HepG2 (cell line): ENCODE data around the gene SCUBE2. TPM values are rescaled to one million over a fixed set of nuclear protein-coding genes. Genes with fewer than 3 reads are reported as not detected.

Experiments
- ATAC-seq: fragments of 200-7000 bp; cut with Tn5 transposase; 3 replicates; pipeline ENCODE4 v1.9.1; 2020; ENCODE audit warnings: mild to moderate bottlenecking, moderate library complexity
- BruUV-seq: library from RNA; stranded (reverse); fragments of 400-500 nt; replicated peaks from 2 replicates; lab custom pipeline; 2021; lab: Mats Ljungman, UMichigan
- CTCF ChIA-PET: fragments of 300-600 bp; formaldehyde crosslinking; extraction: SDS; loops from one replicate; lab custom pipeline; 2021; ENCODE audit warnings: low total read pairs, inconsistent platforms, low intra/inter-chr PET ratio; lab: Yijun Ruan, JAX
- POLR2A ChIA-PET: fragments of 350-600 bp; sonication (Branson Sonifier 250); formaldehyde crosslinking; loops from one replicate; lab custom pipeline; 2020; ENCODE audit warnings: antibody characterized with exemption, inconsistent platforms; lab: Yijun Ruan, JAX
- DNase-seq: peaks from one replicate; pipeline ENCODE4 v3.0.0-alpha.2; 2015; ENCODE audit warnings: low spot score
- FAIRE-seq: peaks from 3 replicates; lab custom pipeline; 2011; peaks lifted over from hg19 to GRCh38; lab: Jason Lieb, UNC
- H2AFZ ChIP-seq: one replicate; pipeline ENCODE4 v1.6.1; 2011; ENCODE audit warnings: low read length, inconsistent platforms
- H3K27ac ChIP-seq: fragments of 300-600 bp; 3 replicates; pipeline ENCODE4 v1.8.0; 2011; ENCODE audit warnings: mixed run types, mild to moderate bottlenecking, mixed read lengths, low read length, inconsistent platforms; ENCODE audit not compliant: insufficient read depth; ENCODE audit errors: extremely low read length
- H3K27me3 ChIP-seq, 2 experiments: fragments of 200-600 bp in 1 of 2; 2 replicates in 1 of 2; 3 replicates in 1 of 2; pipeline versions ENCODE4 v1.6.0 to v1.8.0; 2011; ENCODE audit warnings: low read length in 2 of 2, mild to moderate bottlenecking in 2 of 2, moderate library complexity in 2 of 2, inconsistent platforms in 1 of 2; ENCODE audit not compliant: insufficient read depth in 2 of 2, control insufficient read depth in 1 of 2
- H3K36me3 ChIP-seq, 2 experiments: fragments of 200-600 bp in 1 of 2; replicated peaks in 1 of 2; 2 replicates in 1 of 2; 3 replicates in 1 of 2; pipeline versions ENCODE4 v1.5.1 to v1.8.0; 2011; ENCODE audit warnings: low read length in 2 of 2, inconsistent platforms in 1 of 2; ENCODE audit not compliant: insufficient read depth in 2 of 2, control insufficient read depth in 1 of 2
- H3K4me1 ChIP-seq: 2 replicates; pipeline ENCODE4 v1.5.1; 2012; ENCODE audit warnings: low read length, inconsistent platforms; ENCODE audit not compliant: insufficient read depth
- H3K4me2 ChIP-seq: 2 replicates; pipeline ENCODE4 v1.6.0; 2011; ENCODE audit warnings: low read depth, low read length, inconsistent platforms
- H3K4me3 ChIP-seq, 3 experiments: fragments of 200-600 bp in 1 of 3; sonication (generic), shearing (Covaris generic) in 1 of 3; replicated peaks in 1 of 3; 2 replicates each; pipeline ENCODE4 v1.5.1; 2011 to 2016; ENCODE audit warnings: low read length in 3 of 3, inconsistent platforms in 2 of 3, low read depth in 2 of 3, mild to moderate bottlenecking in 2 of 3, control low read depth in 1 of 3, mixed read lengths in 1 of 3; ENCODE audit not compliant: insufficient read depth in 1 of 3
- H3K79me2 ChIP-seq: one replicate; pipeline ENCODE4 v1.6.1; 2011; ENCODE audit warnings: low read length, inconsistent platforms; ENCODE audit not compliant: insufficient read depth
- H3K9ac ChIP-seq: 2 replicates; pipeline ENCODE4 v1.6.0; 2011; ENCODE audit warnings: mild to moderate bottlenecking, low read depth, low read length, inconsistent platforms; ENCODE audit not compliant: insufficient read depth
- H3K9me3 ChIP-seq: 2 replicates; pipeline ENCODE4 v1.5.1; 2012; ENCODE audit warnings: mild to moderate bottlenecking, low read length
- H4K20me1 ChIP-seq: 2 replicates; pipeline ENCODE4 v1.6.0; 2011; ENCODE audit warnings: inconsistent platforms, mild to moderate bottlenecking, low read length, moderate library complexity; ENCODE audit not compliant: insufficient read depth
- DBP ChIP-seq: sonication (generic); formaldehyde crosslinking; IDR thresholded peaks from 2 replicates; pipeline ENCODE4 v1.4.0; 2020; ENCODE audit warnings: missing genetic modification reagents; ENCODE audit errors: not compliant biosample characterization
- GABPA ChIP-seq, 2 experiments: IDR thresholded peaks; 2 replicates each; pipeline ENCODE4 v1.6.1; 2011 to 2016; ENCODE audit warnings: low read depth in 2 of 2, low read length in 1 of 2, missing biosample characterization in 1 of 2, missing genetic modification characterization in 1 of 2
- KLF15 ChIP-seq: sonication (generic); formaldehyde crosslinking; IDR thresholded peaks from 2 replicates; pipeline ENCODE4 v1.8.1; 2023; ENCODE audit warnings: borderline replicate concordance, mild to moderate bottlenecking, inconsistent platforms, missing genetic modification reagents, mixed read lengths
- WGBS: methylation state at CpG from one replicate; pipeline ENCODE4 v1.1.6; 2017; ENCODE audit warnings: low lambda C conversion rate; 5-methylcytosine and 5-hydroxymethylcytosine counted together
- in situ Hi-C: cut with HindIII; loops from 2 replicates; pipeline ENCODE4 v1.10.0; 2017; ENCODE audit warnings: low pct_unique_long_range_greater_than_20kb; ENCODE audit not compliant: extremely low pct_ligation_motif_present
- intact Hi-C: fragments of 100-400 bp; cut with micrococcal nuclease; formaldehyde crosslinking; loops from one replicate; pipeline ENCODE4 v1.10.0; 2022; ENCODE audit not compliant: unreplicated experiment
- polyA plus RNA-seq, 8 experiments: library from polyadenylated mRNA; depleted of rRNA in 3 of 8; stranded (reverse) in 7 of 8; unstranded in 1 of 8; fragments of >200 nt; fragmentation: Illumina TruSeq in 4 of 8; extraction: Trizol in 4 of 8; gene quantifications; 2 replicates each; pipeline versions ENCODE4 v1.2.1 to v1.2.3, GENCODE V29; 2011 to 2016; ENCODE audit warnings: low read depth in 4 of 8, missing spikeins in 1 of 8, mixed read lengths in 1 of 8; ENCODE audit not compliant: insufficient read depth in 1 of 8
- total RNA-seq, 5 experiments: library from RNA; depleted of rRNA; stranded (reverse); fragments of >200 nt; fragmentation: Illumina TruSeq; extraction: Trizol; gene quantifications; 2 replicates each; pipeline ENCODE4 v1.2.3, GENCODE V29; 2016; ENCODE audit warnings: low read depth in 1 of 5
- TF ChIP-seq, protein P1 (sequence below): sonication (generic); formaldehyde crosslinking; IDR thresholded peaks from 2 replicates; pipeline ENCODE4 v1.4.0; 2020; ENCODE audit warnings: missing genetic modification reagents, mild to moderate bottlenecking, borderline replicate concordance

SCUBE2 gene
- total and polyA plus RNA-seq, 2 of the 13 experiments (the other 11 are each of a cell fraction or from before 2014, with no cell fraction given) = 0.09 TPM; not detected in 1

DNA sequence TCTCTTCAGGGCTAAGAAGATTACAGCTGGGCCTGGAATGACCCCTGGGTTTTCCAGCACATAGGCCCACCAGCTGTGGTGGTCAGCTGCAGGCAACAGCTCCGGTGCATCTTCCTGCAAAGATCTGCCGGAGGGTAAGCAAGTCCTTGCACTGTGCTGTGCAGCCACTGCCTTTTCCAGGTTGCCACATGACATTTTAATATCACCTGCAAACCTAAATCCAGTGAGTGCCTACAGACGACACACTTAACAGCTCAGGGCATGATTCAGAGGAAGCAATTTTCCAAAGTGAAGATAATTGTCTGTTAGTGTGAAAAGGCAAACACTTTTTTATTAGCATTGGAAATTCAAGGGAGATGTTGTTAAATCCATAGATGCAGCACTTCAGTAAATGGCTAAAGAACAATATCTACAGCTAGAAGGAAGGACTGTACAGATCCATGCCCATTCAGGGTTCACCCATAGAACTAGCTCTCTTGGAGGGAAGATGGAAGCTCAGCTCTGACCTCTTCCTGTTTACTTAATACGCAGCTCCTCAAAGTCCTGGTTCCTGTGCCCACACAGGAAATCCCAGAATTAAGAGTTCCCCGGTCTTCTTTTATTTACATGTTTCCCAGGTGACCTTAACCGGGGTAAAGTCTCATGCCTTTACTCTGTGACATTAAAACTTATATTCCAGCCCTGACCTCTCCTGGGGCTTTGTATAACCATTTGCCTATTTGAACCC is 74.3 kb downstream of the SCUBE2 start:
- WGBS = 67% methylated on average over 6 of the region's 6 CpGs
- H3K4me2 ChIP-seq = no peak overlapping the region
- H3K27me3 ChIP-seq = peaks cover 0 to 22% of the 10 kb centered on the region in 2 experiments; a peak in 4 of 5 replicates
- ChIA-PET CTCF (interaction anchor here (3.0 kb wide), 1 partner anchor 120 kb away, joined by 19 read pairs; no protein-coding TSS in a partner anchor), POLR2A (no interaction called here)
- no peak overlapping the region for H3K9ac ChIP-seq
- DNase-seq (no peak), FAIRE-seq (no peak), ATAC-seq (no peak)
- in situ Hi-C loops (loop anchor here (5.0 kb wide), 1 partner anchor 115 kb away; no protein-coding TSS in a partner anchor), intact Hi-C loops (loop anchor here (5.0 to 10.0 kb wide), 2 partner anchors 78 to 490 kb away; partner anchors contain the start of gene SCUBE2)
- no peaks in the 10 kb centered on the region for H4K20me1 ChIP-seq
- BruUV-seq = no TSS peak
- H3K36me3 ChIP-seq = no peaks in the 10 kb centered on the region
- H3K9me3 ChIP-seq = no peaks in the 10 kb centered on the region
- H3K4me3 ChIP-seq = no peak overlapping the region
- no peaks in the 10 kb centered on the region for H3K4me1 ChIP-seq
- no peaks in the 10 kb centered on the region for H3K79me2 ChIP-seq
- H3K27ac ChIP-seq = no peak overlapping the region
- H2AFZ ChIP-seq = no peak overlapping the region
- no peak for TF ChIP-seq KLF15 (CRISPR knock-in tag)
- no peak for TF ChIP-seq GABPA (IDR thresholded peaks at IDR 0.05; ENCODE audit: low read depth, low read length)
- TF ChIP-seq GABPA (CRISPR knock-in tag; IDR thresholded peaks at IDR 0.05; ENCODE audit: low read depth) = peak; percentile 64
- no peak for TF ChIP-seq DBP (CRISPR knock-in tag)
- TF ChIP-seq, protein P1, sequence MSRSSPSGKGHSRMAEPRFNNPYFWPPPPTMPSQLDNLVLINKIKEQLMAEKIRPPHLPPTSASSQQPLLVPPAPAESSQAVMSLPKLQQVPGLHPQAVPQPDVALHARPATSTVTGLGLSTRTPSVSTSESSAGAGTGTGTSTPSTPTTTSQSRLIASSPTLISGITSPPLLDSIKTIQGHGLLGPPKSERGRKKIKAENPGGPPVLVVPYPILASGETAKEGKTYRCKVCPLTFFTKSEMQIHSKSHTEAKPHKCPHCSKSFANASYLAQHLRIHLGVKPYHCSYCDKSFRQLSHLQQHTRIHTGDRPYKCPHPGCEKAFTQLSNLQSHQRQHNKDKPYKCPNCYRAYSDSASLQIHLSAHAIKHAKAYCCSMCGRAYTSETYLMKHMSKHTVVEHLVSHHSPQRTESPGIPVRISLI (CRISPR knock-in tag) = no peak
- TF ChIP-seq, all 625 proteins: peak for 1
